ENCODE results near the gene BMP4. TPM values are rescaled to one million over a fixed set of nuclear protein-coding genes. Genes with fewer than 3 reads are reported as not detected.
A peak's percentile ranks its signal among the peaks of the same experiment; 100 is the strongest.

The BMP4 gene
- total and polyA plus RNA-seq, 10 of the 15 experiments (the other 5 are each of a cell fraction or from before 2014, with no cell fraction given): 0.11 to 1.8 (median 0.60) TPM; not detected in 1

DNA sequence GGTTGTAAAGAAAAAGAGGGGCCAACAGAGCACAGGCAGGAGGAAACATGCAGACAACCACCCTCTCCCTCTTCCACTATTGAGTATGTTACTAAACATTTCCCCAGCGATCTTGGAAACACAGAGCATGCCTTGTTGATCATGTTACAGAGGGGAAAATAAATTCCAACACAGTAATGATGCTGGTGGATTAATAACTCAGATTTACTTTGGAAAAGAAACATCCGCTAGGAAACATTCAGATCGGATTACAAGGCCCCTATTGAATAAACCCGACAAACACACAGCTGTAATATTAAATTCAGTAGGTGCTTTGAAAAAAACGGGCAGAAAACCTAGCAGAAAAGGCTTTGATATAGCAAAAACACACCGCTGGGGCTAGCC is 5.4 kb downstream of the BMP4 start:
- intact Hi-C loops (cut with micrococcal nuclease; ENCODE audit: unreplicated experiment): no loop called here
- no peak for ATAC-seq
- H2AFZ ChIP-seq (ENCODE audit: control insufficient read depth, low read depth, low read length): no peak overlapping the region
- H3K4me1 ChIP-seq (ENCODE audit: control insufficient read depth, insufficient read depth, low read length): no peaks in the 10 kb centered on the region
- H3K27ac ChIP-seq (ENCODE audit: control insufficient read depth, insufficient read depth): no peak overlapping the region
- H3K4me2 ChIP-seq (ENCODE audit: control insufficient read depth, insufficient read depth): no peak overlapping the region
- in situ Hi-C loops (cut with MboI): no loop called here
- H3K9me3 ChIP-seq (replicated peaks; ENCODE audit: control insufficient read depth, insufficient read depth, low read length): no peaks in the 10 kb centered on the region; the same call in 2 of the 3 replicates
- POLR2A ChIA-PET: no interaction called here
- H3K4me3 ChIP-seq: 0 out of 2 replicates have a peak overlapping the region, but pooled peaks have one; percentile 57
- DNase-seq (ENCODE audit: low read depth, low spot score): no peak
- H3K79me2 ChIP-seq (ENCODE audit: control insufficient read depth, insufficient read depth, low read length): peaks cover 28% of the 10 kb centered on the region
- 25% methylated on average over 6 of the region's 6 CpGs for WGBS (ENCODE audit: insufficient coverage, insufficient replicate concordance, low lambda C conversion rate, missing lambda C conversion rate)
- CTCF ChIA-PET: no interaction called here
- BruUV-seq (replicated peaks): no TSS peak
- H4K20me1 ChIP-seq (ENCODE audit: control insufficient read depth, insufficient read depth): no peaks in the 10 kb centered on the region
- RAD21 ChIA-PET (ENCODE audit: unreplicated experiment): no interaction called here
- TF ChIP-seq POLR2AphosphoS5 (IDR thresholded peaks at IDR 0.05; ENCODE audit: low read length) (no peak), NR2C1 (IDR thresholded peaks at IDR 0.05) (no peak), NBN (IDR thresholded peaks at IDR 0.05) (no peak), CREB1 (IDR thresholded peaks at IDR 0.05; ENCODE audit: low read depth) (no peak), SMAD1 (IDR thresholded peaks at IDR 0.05; ENCODE audit: low read depth, partially characterized antibody) (no peak), FOXM1 (IDR thresholded peaks at IDR 0.05; ENCODE audit: low read depth, low read length) (no peak), MTA2 (IDR thresholded peaks at IDR 0.05; ENCODE audit: low read depth) (no peak), TCF7 (IDR thresholded peaks at IDR 0.05; ENCODE audit: borderline replicate concordance) (no peak), BHLHE40 (IDR thresholded peaks at IDR 0.05; ENCODE audit: borderline replicate concordance in 1 of 2, low read depth in 2 of 2, low read length in 1 of 2) (no peak), GABPA (IDR thresholded peaks at IDR 0.05; ENCODE audit: low read depth) (no peak), SUZ12 (IDR thresholded peaks at IDR 0.05; ENCODE audit: unreplicated experiment) (no peak)
- TF ChIP-seq, protein P1, sequence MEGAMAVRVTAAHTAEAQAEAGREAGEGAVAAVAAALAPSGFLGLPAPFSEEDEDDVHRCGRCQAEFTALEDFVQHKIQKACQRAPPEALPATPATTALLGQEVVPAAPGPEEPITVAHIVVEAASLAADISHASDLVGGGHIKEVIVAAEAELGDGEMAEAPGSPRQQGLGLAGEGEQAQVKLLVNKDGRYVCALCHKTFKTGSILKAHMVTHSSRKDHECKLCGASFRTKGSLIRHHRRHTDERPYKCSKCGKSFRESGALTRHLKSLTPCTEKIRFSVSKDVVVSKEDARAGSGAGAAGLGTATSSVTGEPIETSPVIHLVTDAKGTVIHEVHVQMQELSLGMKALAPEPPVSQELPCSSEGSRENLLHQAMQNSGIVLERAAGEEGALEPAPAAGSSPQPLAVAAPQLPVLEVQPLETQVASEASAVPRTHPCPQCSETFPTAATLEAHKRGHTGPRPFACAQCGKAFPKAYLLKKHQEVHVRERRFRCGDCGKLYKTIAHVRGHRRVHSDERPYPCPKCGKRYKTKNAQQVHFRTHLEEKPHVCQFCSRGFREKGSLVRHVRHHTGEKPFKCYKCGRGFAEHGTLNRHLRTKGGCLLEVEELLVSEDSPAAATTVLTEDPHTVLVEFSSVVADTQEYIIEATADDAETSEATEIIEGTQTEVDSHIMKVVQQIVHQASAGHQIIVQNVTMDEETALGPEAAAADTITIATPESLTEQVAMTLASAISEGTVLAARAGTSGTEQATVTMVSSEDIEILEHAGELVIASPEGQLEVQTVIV (IDR thresholded peaks at IDR 0.05; ENCODE audit: borderline replicate concordance, partially characterized antibody): no peak
- TF ChIP-seq, protein P2, sequence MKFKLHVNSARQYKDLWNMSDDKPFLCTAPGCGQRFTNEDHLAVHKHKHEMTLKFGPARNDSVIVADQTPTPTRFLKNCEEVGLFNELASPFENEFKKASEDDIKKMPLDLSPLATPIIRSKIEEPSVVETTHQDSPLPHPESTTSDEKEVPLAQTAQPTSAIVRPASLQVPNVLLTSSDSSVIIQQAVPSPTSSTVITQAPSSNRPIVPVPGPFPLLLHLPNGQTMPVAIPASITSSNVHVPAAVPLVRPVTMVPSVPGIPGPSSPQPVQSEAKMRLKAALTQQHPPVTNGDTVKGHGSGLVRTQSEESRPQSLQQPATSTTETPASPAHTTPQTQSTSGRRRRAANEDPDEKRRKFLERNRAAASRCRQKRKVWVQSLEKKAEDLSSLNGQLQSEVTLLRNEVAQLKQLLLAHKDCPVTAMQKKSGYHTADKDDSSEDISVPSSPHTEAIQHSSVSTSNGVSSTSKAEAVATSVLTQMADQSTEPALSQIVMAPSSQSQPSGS (IDR thresholded peaks at IDR 0.05; ENCODE audit: low read length): no peak
- TF ChIP-seq, protein P3, sequence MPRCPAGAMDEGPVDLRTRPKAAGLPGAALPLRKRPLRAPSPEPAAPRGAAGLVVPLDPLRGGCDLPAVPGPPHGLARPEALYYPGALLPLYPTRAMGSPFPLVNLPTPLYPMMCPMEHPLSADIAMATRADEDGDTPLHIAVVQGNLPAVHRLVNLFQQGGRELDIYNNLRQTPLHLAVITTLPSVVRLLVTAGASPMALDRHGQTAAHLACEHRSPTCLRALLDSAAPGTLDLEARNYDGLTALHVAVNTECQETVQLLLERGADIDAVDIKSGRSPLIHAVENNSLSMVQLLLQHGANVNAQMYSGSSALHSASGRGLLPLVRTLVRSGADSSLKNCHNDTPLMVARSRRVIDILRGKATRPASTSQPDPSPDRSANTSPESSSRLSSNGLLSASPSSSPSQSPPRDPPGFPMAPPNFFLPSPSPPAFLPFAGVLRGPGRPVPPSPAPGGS (IDR thresholded peaks at IDR 0.05; ENCODE audit: borderline replicate concordance, insufficient read depth, low read depth, low read length, poor library complexity, severe bottlenecking): no peak
- no peak overlapping the region for H3K9ac ChIP-seq (ENCODE audit: control insufficient read depth, insufficient read depth, low read length)
- no peaks in the 10 kb centered on the region for H3K36me3 ChIP-seq (ENCODE audit: control insufficient read depth in 2 of 2, insufficient read depth in 2 of 2, low read length in 1 of 2)
- no peak for FAIRE-seq
- SMC1A ChIA-PET (ENCODE audit: uncharacterized antibody, unreplicated experiment): no interaction called here
- peaks cover 3 to 13% of the 10 kb centered on the region in 2 experiments; a peak in 3 of 4 replicates for H3K27me3 ChIP-seq (replicated peaks in 1 of 2; ENCODE audit: control insufficient read depth in 2 of 2, insufficient read depth in 2 of 2, low read length in 1 of 2)

Data from GM12878 (cell line).